Measurements from ENCODE around the gene POC1A.

Gene POC1A

DNA sequence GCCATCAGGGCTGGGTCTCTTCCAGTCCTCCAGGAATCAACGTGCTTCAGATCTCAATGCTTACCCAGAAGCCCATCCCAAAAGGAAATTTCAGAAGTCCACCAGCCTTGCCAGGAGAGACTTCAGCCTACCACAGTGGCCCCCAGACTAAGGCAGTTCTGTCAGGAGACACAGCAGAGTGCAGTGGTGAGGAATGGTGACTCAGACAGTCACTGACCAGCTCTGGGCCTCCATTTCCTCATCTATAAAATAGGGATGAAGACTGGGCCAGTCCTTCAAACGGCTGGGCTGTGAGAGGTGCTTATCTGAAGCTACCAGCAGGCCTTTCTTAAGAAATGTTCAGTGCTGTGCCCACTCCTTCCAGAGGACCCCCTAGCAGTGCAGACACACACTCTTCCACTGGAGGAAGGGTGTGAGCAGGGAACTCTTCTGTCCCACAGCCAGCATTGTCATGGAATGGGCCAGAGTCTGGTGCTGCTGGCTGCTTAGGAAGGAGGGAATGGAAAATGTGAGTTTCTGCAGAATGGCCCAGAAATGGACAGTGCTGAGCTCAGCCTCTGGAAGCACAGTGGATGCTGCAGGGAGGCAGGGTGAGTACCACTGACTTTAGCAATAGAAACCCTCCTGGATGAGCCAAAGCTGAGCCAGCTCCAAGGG is 56.2 kb downstream of the POC1A start:
- no peak for DNase-seq

GRCh38 chr3:52095990-52096775 is 58.0 kb downstream of the POC1A start:
- no peak for DNase-seq

DNA sequence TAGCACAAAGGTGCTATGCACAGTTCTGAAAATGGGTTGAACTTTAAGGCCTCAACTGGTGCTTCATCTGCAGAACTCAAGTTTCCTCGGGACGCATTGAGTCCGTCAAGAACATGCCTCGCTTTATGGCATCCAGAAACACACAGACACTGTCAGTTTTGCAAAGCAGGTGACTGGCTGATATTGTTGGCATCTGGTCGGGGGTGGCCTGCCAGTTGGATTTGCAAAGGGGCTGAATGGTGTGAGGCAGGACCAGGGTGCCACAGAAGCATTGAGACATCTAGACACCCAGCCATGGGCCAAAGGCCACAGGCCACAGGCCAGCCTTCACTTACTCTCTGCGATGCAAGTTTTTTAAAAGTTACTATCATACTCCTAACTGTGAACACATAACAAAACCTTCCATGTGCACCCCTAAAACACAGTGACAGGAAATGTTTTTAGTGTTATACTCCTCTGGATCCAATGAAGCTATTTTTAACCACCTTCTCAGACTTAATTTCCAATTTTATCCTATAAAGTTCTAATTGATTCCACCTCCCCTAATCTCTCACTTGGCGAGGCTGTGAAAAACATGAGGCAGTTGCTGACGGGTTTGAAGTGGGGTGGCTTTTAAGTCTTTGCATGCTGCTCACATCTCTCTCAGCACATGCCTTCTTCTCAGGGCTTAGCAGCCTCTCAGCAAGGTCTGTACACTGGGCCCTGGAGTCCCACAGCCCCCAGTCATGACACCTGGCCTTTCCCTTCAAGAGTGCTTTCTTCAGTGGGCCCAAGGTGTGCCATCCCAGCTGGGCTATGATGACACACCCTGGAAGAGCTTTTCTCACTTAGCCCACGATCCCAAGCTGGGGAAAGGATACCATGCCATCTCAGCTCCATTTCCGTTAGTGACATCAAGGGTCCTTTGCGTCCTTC is 59.4 kb downstream of the POC1A start:
- DNase-seq, result no peak

DNA sequence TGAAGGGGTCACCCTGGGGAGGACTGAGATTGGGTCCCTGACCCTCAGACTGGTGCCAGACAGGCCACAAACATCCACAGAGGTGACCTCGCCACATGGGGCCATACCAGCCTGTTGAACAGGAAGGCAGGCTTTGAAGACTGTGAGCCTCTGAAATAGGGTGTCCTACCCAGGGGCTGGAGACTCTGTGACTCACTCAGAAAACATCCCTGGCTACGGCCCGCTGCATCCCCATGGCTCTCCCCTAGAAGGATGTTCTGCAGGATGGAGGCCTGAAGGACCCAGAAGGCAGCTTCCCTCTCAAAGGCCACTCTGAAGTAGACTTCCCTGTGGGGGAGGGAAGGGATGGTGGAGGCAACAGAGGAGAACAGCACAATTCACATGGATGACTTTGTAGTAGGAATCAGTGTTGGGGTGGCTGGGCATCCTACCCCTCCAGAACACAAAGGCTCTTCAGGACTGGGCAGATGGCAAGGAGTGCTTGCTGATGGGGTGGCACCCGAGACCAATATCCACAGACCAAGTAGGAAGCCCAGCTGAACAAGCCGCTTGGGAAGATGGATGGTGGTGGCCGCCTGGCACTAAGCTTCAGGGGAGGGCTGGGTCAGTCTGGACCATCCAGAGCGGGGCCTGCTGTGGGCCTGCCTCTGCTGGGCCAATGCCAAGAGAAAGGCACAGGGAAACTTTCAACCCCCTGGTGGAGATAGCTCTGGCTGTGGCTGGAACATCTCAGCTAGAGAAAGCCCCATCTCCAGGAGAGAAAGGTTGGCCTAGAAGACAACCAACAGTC is 60.3 kb downstream of the POC1A start:
- DNase-seq, result no peak

- DNase-seq, result no peak
These were observed 61.3 kb downstream of the POC1A start for GRCh38 chr3:52092891-52093290.

DNA sequence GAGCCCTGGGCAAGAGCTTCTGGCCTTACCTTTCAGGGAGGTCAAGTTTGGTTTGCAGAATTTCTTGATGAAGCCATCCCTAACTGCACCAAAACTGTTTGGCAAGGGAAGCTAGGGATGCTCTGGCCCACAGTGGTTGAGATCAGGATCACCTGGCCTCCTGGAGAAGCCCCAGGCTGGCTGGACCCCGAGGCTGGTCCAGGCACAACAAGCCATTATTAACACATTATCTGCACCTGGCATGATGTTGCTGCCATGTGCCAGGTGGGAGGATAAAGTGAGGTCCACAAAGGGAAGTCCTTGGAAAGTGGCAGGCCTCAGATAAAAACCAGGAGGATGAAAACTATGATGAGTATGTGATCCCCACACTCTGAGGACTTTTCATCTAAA is 62.0 kb downstream of the POC1A start:
- no peak for DNase-seq

DNA sequence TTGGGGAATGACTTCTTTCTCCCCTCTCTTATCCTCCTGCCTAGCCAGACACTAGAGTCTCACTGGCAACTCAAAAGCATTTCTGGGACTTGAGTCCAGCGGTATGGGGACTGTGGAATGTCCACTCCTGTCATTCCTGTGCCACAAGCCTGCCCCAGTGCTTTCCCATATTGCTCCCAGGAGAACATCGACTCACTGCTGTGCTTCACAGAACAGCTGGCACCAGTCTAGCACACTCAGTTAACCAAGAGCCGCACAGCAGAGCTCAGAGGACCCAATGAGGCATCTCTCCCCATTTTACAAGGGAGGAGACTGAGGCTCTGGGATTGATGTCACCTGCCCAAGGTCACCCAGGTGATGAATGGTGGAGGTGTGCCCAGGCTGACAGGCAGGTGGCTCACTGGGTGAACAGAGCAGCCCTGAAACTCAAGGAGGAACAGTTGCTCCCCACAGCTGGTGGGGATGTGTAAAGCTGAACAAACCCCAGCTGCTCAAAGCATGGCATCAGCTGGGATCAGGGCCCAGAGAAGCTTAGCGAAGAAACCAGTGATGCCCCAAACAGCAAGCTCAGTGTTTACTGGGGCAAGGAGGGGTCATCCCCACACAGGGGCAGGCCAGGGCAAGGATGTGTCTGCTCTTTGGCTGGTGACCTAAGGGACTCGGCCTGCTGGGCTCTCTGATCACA is 62.5 kb downstream of the POC1A start:
- DNase-seq, result no peak

DNA sequence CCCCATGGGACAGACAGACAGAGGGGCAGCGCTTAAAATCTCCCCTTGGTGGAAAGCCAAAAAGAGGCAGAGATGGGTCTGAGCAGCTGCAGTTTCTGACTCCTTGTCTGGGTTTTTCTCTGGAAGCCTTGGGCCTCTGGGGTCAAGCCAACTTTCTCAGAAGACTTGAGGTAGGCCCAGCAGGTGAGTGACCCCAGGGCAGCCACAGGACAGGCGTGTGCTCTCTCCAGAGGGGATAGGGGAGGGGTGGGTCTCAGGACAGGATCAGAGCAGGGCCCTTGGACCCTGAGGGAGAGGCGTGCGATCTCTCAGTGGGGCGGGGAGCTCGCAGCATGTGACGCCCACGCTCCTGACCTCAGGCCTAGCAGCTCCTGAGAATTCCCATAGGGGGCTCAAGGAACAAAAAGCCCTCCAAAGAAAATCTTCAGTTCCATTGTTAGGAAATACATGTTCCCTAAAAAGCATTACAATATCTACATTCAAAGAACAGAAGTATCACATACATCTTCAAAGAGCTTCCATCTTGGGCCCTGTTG is 63.2 kb downstream of the POC1A start:
- DNase-seq, result no peak

GRCh38 chr3:52090131-52090932 is 63.9 kb downstream of the POC1A start:
- DNase-seq, result no peak

GRCh38 chr3:52089691-52090090 is 64.5 kb downstream of the POC1A start:
- no peak for DNase-seq

- peak; percentile 7 for DNase-seq
These were observed 65.5 kb downstream of the POC1A start for GRCh38 chr3:52088445-52089367.

DNA sequence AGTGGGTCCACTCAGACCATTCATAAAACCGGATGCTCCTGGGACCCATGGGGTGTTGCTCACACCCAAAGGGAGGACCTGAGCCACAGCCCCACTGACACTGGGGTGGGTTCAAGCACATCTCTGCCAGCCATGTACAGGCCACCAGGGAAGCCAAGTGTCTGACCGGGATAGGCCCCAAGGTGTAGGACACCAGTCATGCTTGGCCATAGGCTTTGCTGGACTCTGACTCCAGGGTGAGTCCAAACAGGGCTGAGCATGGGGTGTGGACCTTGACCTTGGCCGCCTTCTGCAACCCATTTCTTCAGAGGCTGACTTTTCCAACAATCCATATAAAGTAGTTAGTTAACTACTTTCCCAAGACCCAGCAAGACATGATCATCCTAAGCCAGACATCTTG is 66.5 kb downstream of the POC1A start:
- DNase-seq, result no peak

GRCh38 chr3:52086976-52087663 is 67.1 kb downstream of the POC1A start:
- peak; percentile 85 for DNase-seq

GRCh38 chr3:52086461-52086860 is 67.8 kb downstream of the POC1A start:
- peak; percentile 28 for DNase-seq

GRCh38 chr3:52085681-52086282 is 68.4 kb downstream of the POC1A start:
- peak; percentile 12 for DNase-seq

- DNase-seq, result no peak
These were observed 69.1 kb downstream of the POC1A start for GRCh38 chr3:52084954-52085680.

DNA sequence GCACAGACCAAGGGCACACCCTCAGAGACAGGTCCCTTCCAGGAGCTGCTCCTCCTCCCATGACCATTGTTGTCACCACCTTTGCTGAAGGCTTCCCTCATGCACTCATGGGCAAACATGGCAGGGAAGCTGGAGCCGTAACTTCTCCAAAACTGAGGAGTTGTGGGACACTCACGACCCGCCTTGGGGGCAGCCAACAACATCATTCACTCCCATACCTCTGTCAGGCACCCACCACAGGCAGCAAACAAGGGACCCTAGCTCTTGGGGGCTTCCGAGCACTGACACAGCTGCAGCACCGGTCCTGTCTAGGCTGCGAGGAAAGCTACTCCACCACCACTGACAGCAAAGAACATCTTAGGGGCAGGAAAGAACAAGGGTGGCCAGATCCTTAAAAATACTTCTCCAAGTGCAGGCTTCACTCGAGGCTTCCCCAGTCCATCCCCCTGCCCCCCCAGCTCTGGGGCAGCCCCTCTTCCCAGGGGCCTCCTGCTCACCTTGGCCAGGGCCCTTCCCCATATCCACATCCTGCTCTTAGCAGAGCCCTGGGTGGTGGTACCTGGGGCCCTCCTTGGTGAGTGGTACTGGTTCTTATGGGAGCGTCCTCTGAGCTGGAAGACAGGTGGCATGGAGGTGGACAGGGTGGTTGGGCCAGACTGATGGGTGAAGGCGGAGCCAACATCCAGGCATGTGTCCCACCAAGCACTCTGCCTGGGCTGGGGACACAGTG is 69.8 kb downstream of the POC1A start:
- no peak for DNase-seq

Data from GDM1 (cell line).